Measurements from ENCODE around the gene MXI1.
"Not testable (repeated sequence)": the region's sequence is repeated elsewhere in the genome, so short reads cannot be mapped to it uniquely, and the experiment has no call there.

Gene MXI1

DNA sequence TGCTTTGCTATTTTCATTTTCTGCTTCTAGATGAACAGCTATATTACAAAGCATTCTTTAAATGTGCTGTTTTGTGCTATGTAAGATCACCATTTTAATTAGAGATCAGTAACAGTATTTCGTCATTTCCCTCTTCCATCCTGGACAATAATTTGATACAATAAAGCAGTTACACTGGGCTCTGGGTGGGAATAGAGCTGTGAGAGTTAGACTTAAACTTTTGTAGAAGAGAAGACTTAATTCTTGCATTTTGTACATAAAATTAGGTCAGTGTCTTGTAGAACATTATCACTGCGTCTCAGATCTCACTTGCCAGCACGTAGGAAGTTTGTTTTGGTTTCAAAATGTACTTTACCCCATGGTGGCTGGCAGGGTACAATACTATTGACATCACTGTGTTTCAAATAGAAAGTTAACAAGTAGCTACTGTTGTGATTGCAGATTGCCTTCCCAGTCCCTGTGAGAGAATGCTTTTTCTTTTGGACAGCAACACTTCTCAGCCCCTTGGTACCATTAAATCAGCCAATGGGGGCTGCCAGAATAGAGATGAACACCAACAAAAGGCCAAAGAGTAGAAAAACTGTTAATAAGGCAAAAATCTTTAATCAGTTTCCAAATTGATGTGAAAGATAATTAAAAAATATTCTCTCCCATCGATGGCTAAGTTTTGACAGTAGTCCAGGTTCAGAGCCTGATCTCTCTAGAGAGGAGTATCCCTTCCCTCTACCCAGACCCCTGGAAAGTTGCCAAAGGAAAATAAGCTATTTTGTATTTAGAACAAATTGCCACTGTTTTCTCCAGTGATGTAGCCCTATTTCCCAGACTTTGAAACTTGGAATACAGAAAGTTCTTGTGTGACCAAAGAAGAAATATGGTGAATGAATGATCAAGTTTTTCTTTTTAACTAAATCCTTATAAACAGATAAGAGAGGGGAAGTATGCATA lies 62.2 kb downstream of the MXI1 start:
- no peaks in the 10 kb centered on the region for H3K36me3 ChIP-seq
- H3K4me1 ChIP-seq = peaks cover 14% of the 10 kb centered on the region
- no peak overlapping the region for H3K4me3 ChIP-seq (ENCODE audit: low read depth, low read length)
- H3K9me3 ChIP-seq = no peaks in the 10 kb centered on the region
- TF ChIP-seq, protein P1, sequence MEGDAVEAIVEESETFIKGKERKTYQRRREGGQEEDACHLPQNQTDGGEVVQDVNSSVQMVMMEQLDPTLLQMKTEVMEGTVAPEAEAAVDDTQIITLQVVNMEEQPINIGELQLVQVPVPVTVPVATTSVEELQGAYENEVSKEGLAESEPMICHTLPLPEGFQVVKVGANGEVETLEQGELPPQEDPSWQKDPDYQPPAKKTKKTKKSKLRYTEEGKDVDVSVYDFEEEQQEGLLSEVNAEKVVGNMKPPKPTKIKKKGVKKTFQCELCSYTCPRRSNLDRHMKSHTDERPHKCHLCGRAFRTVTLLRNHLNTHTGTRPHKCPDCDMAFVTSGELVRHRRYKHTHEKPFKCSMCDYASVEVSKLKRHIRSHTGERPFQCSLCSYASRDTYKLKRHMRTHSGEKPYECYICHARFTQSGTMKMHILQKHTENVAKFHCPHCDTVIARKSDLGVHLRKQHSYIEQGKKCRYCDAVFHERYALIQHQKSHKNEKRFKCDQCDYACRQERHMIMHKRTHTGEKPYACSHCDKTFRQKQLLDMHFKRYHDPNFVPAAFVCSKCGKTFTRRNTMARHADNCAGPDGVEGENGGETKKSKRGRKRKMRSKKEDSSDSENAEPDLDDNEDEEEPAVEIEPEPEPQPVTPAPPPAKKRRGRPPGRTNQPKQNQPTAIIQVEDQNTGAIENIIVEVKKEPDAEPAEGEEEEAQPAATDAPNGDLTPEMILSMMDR (IDR thresholded peaks at IDR 0.05; ENCODE audit: low read depth, low read length) = no peak
- no peak for DNase-seq
- H3K27me3 ChIP-seq = no peaks in the 10 kb centered on the region

DNA sequence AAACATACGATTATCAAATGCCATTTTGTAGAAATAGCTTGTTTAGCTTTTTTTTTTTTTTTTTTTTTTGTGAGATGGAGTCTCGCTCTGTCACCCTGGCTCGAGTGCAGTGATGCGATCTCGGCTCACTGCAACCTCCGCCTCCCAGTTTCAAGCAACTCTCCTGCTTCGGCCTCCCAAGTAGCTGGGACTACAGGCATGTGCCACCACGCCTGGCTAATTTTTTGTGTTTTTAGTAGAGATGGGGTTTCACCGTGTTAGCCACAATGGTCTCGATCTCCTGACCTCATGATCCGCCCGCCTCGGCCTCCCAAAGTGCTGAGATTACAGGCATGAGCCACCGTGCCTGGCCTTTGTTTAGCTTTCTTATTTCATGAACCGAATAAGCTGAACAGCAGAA lies 65.6 kb downstream of the MXI1 start:
- H3K27me3 ChIP-seq; H3K9me3 ChIP-seq; DNase-seq; H3K36me3 ChIP-seq; H3K4me3 ChIP-seq (ENCODE audit: low read depth, low read length): not testable (repeated sequence)
- H3K4me1 ChIP-seq = peaks cover 14% of the 10 kb centered on the region

DNA sequence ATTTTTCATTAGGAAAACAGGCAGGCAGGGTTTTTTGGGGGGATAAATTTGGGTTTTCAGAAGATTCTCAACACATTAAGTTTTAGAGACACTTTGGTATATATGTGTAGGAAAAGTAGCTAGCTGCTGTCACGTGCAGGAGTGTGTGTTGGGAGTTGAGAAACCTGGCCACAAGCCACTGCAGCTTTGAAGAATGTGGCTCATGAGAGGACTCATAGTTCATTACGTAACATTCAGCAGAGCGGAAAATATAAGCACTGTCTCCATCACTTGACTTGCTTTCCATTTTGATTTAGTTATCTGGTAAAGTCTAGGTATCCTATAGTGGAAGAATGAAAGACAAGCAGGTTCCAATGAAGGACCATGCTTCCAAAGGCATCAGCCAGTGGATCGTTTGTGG lies 66.1 kb downstream of the MXI1 start:
- TF ChIP-seq, protein P1 (IDR thresholded peaks at IDR 0.05; ENCODE audit: low read depth, low read length) = no peak
- H3K9me3 ChIP-seq = no peaks in the 10 kb centered on the region
- DNase-seq = no peak
- H3K27me3 ChIP-seq = no peaks in the 10 kb centered on the region
- no peak overlapping the region for H3K4me3 ChIP-seq (ENCODE audit: low read depth, low read length)
- H3K36me3 ChIP-seq = no peaks in the 10 kb centered on the region
- H3K4me1 ChIP-seq = peaks cover 14% of the 10 kb centered on the region

DNA sequence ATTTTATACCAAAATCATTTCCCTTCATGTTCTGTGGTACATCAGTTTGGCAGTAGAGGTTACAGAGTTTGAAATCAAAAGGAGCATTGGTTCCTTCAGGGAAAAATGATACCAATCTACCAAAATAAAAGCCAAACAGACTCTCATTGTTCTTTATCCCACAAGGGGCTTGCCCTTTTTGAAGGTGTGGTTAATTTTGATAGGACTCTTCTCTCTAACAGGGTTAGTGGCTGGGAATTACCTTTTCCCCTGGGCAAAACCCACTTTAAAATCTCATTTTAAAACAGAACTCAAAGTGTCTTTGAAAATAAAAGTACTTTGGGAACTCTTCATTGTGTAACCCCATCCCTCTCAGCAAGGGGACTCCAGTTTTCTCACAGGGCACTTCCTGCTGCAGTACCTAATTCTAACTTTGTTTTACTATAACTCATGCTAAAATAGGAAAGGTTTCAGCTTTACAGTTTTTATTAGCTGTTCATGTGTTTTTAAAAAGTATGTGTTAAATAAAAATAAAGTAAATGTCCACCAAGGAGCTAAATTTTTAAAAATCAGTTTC lies 66.7 kb downstream of the MXI1 start:
- no peak for DNase-seq
- H3K9me3 ChIP-seq = no peaks in the 10 kb centered on the region
- H3K27me3 ChIP-seq = no peaks in the 10 kb centered on the region
- H3K4me1 ChIP-seq = peaks cover 10% of the 10 kb centered on the region
- H3K4me3 ChIP-seq (ENCODE audit: low read depth, low read length) = no peak overlapping the region
- TF ChIP-seq, protein P1 (IDR thresholded peaks at IDR 0.05; ENCODE audit: low read depth, low read length) = no peak
- H3K36me3 ChIP-seq = no peaks in the 10 kb centered on the region

DNA sequence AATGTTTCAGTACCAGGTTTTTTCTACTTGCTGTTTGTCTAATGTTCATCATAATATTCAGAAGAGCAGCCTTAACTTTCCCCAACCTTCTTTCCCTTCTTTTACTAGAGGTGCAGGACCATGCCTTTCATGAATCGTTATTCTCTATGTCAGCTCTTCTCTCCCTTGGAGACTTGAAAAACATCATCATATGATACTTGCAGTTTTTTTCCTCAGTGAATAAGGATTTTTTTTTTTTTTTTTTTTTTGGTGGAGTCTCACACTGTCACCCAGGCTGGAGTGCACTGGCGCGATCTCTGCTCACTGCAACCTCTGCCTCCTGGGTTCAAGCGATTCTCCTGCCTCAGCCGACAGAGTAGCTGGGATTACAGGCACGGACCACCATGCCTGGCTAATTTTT lies 67.2 kb downstream of the MXI1 start:
- TF ChIP-seq, protein P1 (IDR thresholded peaks at IDR 0.05; ENCODE audit: low read depth, low read length) = no peak
- no peak for DNase-seq
- Histone ChIP-seq H3K27me3 (no peaks in the 10 kb centered on the region), H3K4me3 (ENCODE audit: low read depth, low read length) (no peak overlapping the region), H3K4me1 (peaks cover 5% of the 10 kb centered on the region), H3K36me3 (peaks cover 1% of the 10 kb centered on the region; the same call in 1 of the 2 replicates), H3K9me3 (no peaks in the 10 kb centered on the region)

DNA sequence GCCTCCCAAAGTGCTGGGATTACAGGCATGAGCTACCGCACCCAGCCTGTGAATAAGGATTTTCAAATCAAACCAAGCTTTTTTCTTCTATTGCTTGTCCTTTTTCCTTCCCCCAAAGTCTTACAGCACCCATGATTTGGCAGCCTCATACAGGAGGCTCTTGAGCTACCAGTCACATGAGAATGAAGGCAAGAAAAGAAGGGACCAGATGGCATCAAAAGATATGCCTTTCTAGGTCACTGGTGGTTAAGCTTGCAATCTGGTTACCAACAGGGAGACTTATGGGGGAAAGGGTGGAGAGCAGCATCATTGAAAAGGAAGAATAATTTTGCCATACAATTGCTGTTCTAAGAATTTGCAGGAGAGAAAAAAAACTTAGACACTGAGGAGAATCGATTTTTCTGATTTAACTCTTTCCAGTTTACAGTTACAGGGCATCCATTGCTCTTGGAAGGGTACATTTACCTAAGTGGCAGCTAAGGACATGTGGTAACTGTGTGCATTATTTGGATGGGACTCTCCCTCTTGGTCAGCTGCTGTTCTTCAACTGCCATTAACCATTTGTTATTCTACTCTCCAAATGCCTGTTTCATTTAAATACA lies 67.8 kb downstream of the MXI1 start:
- TF ChIP-seq, protein P1 (IDR thresholded peaks at IDR 0.05; ENCODE audit: low read depth, low read length) = no peak
- Histone ChIP-seq H3K9me3 (no peaks in the 10 kb centered on the region), H3K4me1 (no peaks in the 10 kb centered on the region), H3K27me3 (no peaks in the 10 kb centered on the region), H3K4me3 (ENCODE audit: low read depth, low read length) (no peak overlapping the region), H3K36me3 (peaks cover 4% of the 10 kb centered on the region; the same call in 1 of the 2 replicates)
- no peak for DNase-seq

Data from BE2C (cell line).